Dendritic cell treated with granulocyte-macrophage colony-stimulating factor and Interleukin-4, amounts not matched to agents 40 ng/mL and 50 ng/mL, for 4 days (primary cell): ENCODE measurements around the gene TCF23.

Experiments used
- H3K27ac Mint-ChIP-seq: one replicate; pipeline ENCODE4 v1.8.0; 2022; ENCODE audit warnings: mild to moderate bottlenecking, mixed read lengths
- H3K27me3 Mint-ChIP-seq: one replicate; pipeline ENCODE4 v1.8.0; 2022; ENCODE audit warnings: mild to moderate bottlenecking, mixed read lengths
- H3K36me3 Mint-ChIP-seq: one replicate; pipeline ENCODE4 v1.8.0; 2022; ENCODE audit warnings: low read depth, mixed read lengths
- H3K4me1 Mint-ChIP-seq: one replicate; pipeline ENCODE4 v1.8.0; 2022; ENCODE audit warnings: low read depth, mixed read lengths
- H3K4me3 Mint-ChIP-seq: one replicate; pipeline ENCODE4 v1.8.0; 2022; ENCODE audit warnings: mild to moderate bottlenecking, moderate library complexity, mixed read lengths
- H3K9me3 Mint-ChIP-seq: one replicate; pipeline ENCODE4 v1.8.0; 2022; ENCODE audit warnings: mixed read lengths
- intact Hi-C: fragments of 100-400 bp; cut with micrococcal nuclease; formaldehyde crosslinking; loops from one replicate; pipeline ENCODE4 v1.15.0; 2022

The TCF23 gene

DNA sequence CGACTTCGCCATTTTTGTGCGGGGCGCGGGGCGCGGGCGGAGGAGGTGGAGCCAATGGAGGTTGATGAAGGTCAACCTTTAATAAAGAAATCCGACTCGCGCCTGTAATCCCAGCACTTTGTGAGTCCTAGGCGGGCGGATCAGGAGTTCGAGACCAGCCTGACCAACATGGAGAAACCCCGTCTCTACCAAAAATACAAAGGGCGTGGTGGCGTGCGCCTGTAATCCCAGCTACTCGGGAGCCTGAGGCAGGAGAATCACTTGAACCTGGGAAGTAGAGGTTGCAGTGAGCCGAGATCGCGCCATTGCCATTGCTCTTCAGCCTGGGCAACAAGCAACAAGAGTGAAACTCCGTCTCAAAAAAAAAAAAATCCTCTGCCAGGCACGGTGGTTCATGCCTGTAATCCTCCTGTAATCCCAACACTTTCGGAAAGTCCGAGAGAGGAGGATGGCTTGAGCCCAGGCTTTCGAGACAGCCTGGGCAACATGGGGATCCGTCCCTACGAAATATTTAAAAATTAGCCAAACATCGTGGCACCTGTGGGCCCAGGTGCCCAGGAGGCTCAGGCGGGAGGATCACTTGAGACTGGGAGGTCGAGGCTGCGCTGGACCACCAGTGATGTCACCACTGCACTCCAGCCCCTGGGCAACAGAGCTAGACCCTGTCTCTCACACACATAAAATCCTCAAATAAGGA lies 13.9 kb upstream of the TCF23 start:
- H3K4me1 Mint-ChIP-seq = peaks cover 20% of the 10 kb centered on the region
- peak overlapping the region; percentile 93 for H3K27ac Mint-ChIP-seq
- intact Hi-C loops = loop anchor here (1.0 to 2.0 kb wide), 2 partner anchors 12 to 74 kb away; partner anchors contain the start of gene ABHD1
- no peaks in the 10 kb centered on the region for H3K9me3 Mint-ChIP-seq
- H3K4me3 Mint-ChIP-seq = peak overlapping the region; percentile 95
- H3K27me3 Mint-ChIP-seq = peaks cover 5% of the 10 kb centered on the region
- peaks cover 46% of the 10 kb centered on the region for H3K36me3 Mint-ChIP-seq

DNA sequence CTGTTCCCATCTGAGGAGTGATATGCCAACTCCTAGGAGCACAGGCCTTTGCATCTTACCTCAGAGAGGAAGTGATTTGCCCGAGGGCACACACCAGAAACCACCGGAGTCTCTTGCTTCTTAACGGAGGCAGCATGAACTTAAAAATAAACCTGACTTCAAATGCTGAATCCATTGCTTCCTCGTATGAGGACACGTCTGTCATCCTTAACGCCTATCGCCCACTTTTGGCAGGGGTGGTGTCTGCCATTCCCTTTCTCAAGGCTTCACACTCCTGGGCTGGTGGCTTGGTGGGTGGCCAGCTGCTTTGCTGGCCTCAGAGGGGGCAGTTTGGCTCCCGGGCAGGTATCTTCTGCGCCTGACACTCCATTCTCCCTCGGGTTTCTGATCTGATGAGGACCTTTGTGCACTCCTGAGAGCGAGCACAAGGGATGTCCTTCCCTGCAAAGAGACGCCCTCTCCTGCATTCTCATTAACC lies 13.3 kb upstream of the TCF23 start:
- Mint-ChIP-seq H3K36me3 (peaks cover 40% of the 10 kb centered on the region), H3K4me1 (peaks cover 20% of the 10 kb centered on the region), H3K4me3 (peak overlapping the region; percentile 95), H3K27me3 (peaks cover 5% of the 10 kb centered on the region), H3K9me3 (no peaks in the 10 kb centered on the region), H3K27ac (peak overlapping the region; percentile 93)
- intact Hi-C loops = loop anchor here (2.0 kb wide), 1 partner anchor 73 kb away; no protein-coding TSS in a partner anchor

- intact Hi-C loops = no loop called here
- no peak overlapping the region for H3K4me3 Mint-ChIP-seq
- peaks cover 27% of the 10 kb centered on the region for H3K36me3 Mint-ChIP-seq
- peaks cover 5% of the 10 kb centered on the region for H3K27me3 Mint-ChIP-seq
- H3K4me1 Mint-ChIP-seq = peaks cover 20% of the 10 kb centered on the region
- H3K9me3 Mint-ChIP-seq = no peaks in the 10 kb centered on the region
- H3K27ac Mint-ChIP-seq = no peak overlapping the region
These were observed 12.1 kb upstream of the TCF23 start for GRCh38 chr2:27136751-27137150.

GRCh38 chr2:27137322-27137935 lies 11.4 kb upstream of the TCF23 start:
- no peaks in the 10 kb centered on the region for H3K9me3 Mint-ChIP-seq
- intact Hi-C loops = no loop called here
- H3K27ac Mint-ChIP-seq = no peak overlapping the region
- peaks cover 19% of the 10 kb centered on the region for H3K4me1 Mint-ChIP-seq
- H3K27me3 Mint-ChIP-seq = peaks cover 5% of the 10 kb centered on the region
- peaks cover 21% of the 10 kb centered on the region for H3K36me3 Mint-ChIP-seq
- H3K4me3 Mint-ChIP-seq = no peak overlapping the region

DNA sequence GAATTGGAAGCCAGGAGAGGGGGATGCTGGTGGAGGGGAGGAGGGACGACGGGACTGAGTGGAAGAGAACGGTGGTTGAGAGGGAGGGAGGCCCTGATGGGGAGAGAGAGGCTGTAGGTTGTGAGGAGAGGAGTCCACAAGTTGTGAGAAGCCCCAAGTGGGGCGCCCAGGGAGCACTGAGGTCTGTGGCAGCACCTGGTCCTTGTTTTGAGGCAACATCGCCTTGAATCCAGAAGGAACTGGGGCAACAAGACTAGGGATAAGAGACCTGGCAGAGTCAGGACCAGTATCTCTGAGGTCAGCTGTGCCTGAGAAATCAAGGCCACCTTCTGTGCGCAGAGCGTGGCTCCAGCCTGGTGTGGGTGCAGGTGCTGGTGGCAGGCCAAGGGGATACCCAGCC lies 10.7 kb upstream of the TCF23 start:
- Mint-ChIP-seq H3K27me3 (peaks cover 5% of the 10 kb centered on the region), H3K27ac (no peak overlapping the region), H3K4me3 (no peak overlapping the region), H3K36me3 (peaks cover 14% of the 10 kb centered on the region), H3K4me1 (peaks cover 12% of the 10 kb centered on the region), H3K9me3 (no peaks in the 10 kb centered on the region)
- intact Hi-C loops = no loop called here

DNA sequence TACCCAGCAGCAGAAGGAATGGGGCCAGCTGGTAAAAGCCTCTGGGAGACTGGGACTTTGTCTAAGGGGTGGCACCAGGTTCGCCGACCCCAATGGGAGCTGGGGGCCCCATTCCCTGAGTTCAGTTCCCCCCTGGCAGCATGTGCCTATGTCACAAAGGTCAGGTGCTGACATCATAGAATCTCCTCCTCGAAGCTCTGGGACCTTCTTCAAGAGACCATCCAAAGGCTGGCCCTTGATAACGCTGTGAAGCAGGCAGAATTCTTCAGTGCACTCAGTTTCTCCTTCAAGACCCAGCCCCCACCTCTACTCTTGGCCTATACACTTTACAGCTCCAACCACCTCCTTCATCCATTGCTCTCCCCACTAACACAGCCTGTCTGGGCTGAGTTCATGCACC lies 9.5 kb upstream of the TCF23 start, which contains the start of gene PRR30:
PRR30 (minus strand) TSS at position 101 of the 400 bp plus-strand sequence. CDS start 1,081 bp downstream, outside the sequence.
- Mint-ChIP-seq H3K27me3 (peaks cover 13% of the 10 kb centered on the region), H3K4me1 (peaks cover 6% of the 10 kb centered on the region), H3K9me3 (no peaks in the 10 kb centered on the region), H3K36me3 (peaks cover 4% of the 10 kb centered on the region), H3K27ac (no peak within 1 kb of the TSS), H3K4me3 (no peak within 1 kb of the TSS)
- intact Hi-C loops = no loop called here

- intact Hi-C loops = no loop called here
- no peaks in the 10 kb centered on the region for H3K9me3 Mint-ChIP-seq
- peaks cover 16% of the 10 kb centered on the region for H3K27me3 Mint-ChIP-seq
- no peak overlapping the region for H3K4me3 Mint-ChIP-seq
- no peaks in the 10 kb centered on the region for H3K4me1 Mint-ChIP-seq
- no peaks in the 10 kb centered on the region for H3K36me3 Mint-ChIP-seq
- no peak overlapping the region for H3K27ac Mint-ChIP-seq
These were observed 5.5 kb upstream of the TCF23 start for GRCh38 chr2:27143285-27143684.

DNA sequence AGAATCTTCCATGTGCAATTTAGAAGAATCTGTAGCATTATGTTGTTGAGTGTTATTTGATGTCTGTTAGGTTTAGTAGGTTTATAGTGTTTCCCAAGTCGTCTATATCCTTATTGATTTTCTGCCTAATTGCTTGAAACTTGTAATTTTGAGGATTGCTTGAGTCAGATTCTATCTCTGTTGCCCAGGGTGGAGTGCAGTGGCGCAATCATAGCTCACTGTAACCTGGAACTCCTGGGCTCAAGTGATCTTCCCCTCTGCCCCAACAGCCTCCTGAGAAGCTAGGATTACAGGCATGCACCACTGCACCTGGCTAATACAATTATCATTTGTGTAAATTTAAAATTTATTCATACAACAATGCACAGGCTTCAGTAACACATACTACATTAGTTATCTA lies 3.1 kb upstream of the TCF23 start:
- Mint-ChIP-seq H3K27me3 (peaks cover 12% of the 10 kb centered on the region), H3K36me3 (no peaks in the 10 kb centered on the region), H3K9me3 (no peaks in the 10 kb centered on the region), H3K4me3 (no peak overlapping the region), H3K27ac (no peak overlapping the region), H3K4me1 (no peaks in the 10 kb centered on the region)
- intact Hi-C loops = no loop called here

DNA sequence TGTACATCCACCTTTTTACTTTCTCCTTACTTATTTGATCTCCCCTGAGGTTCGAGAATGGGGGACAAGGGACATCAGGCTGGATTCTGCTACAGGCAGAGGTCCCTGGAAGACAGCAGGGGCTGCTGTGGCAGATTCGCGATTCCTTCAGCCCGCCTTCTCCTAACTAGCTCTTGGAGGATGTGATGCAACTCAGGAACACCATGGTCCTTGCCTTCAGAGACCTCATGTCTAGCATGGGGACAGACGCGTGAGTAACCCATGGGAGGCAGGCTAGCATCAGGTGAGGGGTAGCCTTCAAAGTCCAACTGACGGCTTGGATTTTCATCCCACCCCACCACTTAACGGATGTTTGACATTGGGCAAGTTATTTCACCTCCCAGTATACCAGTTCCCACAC lies 869 bp upstream of the TCF23 start:
- intact Hi-C loops = no loop called here
- Mint-ChIP-seq H3K27me3 (peaks cover 12% of the 10 kb centered on the region), H3K36me3 (no peaks in the 10 kb centered on the region), H3K27ac (no peak overlapping the region), H3K9me3 (no peaks in the 10 kb centered on the region), H3K4me1 (peaks cover 6% of the 10 kb centered on the region), H3K4me3 (no peak overlapping the region)

DNA sequence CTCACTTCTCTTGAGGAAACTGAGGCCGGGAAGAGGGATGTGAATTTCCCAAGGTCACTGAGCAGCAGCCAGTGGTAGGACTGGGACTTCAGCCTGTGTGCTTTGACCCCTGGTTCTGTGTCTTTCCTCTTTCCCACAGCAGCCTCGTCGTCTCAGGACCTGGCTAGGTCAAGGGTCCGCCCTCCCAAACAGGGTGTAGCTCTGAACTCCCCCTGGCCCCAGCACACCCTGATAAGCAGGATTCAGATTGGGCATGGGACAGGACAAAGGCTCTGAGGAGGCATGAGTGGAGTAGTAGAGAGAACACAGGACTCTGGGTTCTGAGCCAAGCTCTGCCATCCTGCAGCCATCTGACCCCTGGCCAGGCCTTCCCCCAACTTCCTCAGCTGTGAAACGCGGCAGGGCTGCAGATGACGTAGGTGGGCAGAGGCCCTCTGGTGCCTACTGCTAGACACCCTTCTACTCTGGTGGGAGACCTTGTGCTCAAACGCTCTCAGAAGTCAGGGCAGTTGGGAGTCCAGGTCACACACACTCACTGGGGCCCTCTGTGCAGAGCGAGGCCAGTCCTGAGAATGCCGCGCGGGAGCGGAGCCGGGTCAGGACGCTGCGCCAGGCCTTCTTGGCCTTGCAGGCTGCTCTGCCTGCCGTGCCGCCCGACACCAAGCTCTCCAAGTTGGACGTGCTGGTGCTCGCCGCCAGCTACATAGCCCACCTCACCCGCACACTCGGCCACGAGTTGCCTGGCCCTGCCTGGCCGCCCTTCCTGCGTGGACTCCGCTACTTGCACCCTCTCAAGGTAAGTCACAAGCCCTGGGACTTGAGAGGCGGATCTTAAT lies 984 bp downstream of the TCF23 start:
- Mint-ChIP-seq H3K36me3 (no peaks in the 10 kb centered on the region), H3K4me3 (no peak overlapping the region), H3K27ac (no peak overlapping the region), H3K4me1 (peaks cover 6% of the 10 kb centered on the region), H3K27me3 (peaks cover 3% of the 10 kb centered on the region), H3K9me3 (no peaks in the 10 kb centered on the region)
- intact Hi-C loops = no loop called here

GRCh38 chr2:27150639-27151230 lies 1.9 kb downstream of the TCF23 start:
- H3K27ac Mint-ChIP-seq = no peak overlapping the region
- H3K4me1 Mint-ChIP-seq = peaks cover 6% of the 10 kb centered on the region
- H3K9me3 Mint-ChIP-seq = no peaks in the 10 kb centered on the region
- H3K36me3 Mint-ChIP-seq = no peaks in the 10 kb centered on the region
- intact Hi-C loops = no loop called here
- peaks cover 3% of the 10 kb centered on the region for H3K27me3 Mint-ChIP-seq
- no peak overlapping the region for H3K4me3 Mint-ChIP-seq

GRCh38 chr2:27152102-27152795 lies 3.4 kb downstream of the TCF23 start:
- H3K27ac Mint-ChIP-seq = no peak overlapping the region
- peaks cover 12% of the 10 kb centered on the region for H3K4me1 Mint-ChIP-seq
- intact Hi-C loops = no loop called here
- H3K36me3 Mint-ChIP-seq = no peaks in the 10 kb centered on the region
- H3K27me3 Mint-ChIP-seq = peaks cover 3% of the 10 kb centered on the region
- H3K9me3 Mint-ChIP-seq = no peaks in the 10 kb centered on the region
- no peak overlapping the region for H3K4me3 Mint-ChIP-seq

DNA sequence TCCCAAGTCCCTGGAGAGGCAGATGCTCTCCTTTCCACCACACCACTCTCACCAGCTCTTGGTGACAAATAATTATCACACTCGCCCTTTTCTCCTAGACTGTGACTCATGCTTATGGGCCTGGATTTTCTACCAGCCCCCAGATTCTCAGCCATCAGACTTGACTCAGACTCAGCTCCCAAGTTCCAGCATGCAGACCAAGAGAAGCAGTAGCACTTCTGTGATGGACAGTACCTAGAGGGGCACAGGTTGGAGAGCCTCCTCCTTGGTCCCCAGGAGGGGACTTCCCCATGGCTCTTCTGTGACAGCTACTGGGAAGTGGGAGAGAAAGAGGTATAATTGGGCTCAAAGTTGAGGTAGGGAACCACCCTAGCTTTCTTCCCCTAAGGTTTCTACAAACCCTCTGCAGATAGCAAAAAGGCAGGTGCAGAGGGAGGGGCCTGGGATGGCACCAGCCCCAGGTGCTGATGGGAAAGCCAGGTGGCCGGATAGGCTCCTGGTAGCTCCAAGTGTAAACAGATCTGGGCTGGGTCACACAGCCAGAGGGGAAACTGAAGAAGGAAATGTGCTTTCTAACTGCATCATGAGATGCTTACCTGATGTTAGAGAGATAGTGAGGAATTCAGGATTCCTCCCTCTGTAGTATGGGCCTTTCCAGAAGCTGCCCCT lies 4.1 kb downstream of the TCF23 start:
- no peak overlapping the region for H3K27ac Mint-ChIP-seq
- H3K4me1 Mint-ChIP-seq = peaks cover 12% of the 10 kb centered on the region
- H3K36me3 Mint-ChIP-seq = no peaks in the 10 kb centered on the region
- intact Hi-C loops = no loop called here
- no peak overlapping the region for H3K4me3 Mint-ChIP-seq
- peaks cover 3% of the 10 kb centered on the region for H3K27me3 Mint-ChIP-seq
- no peaks in the 10 kb centered on the region for H3K9me3 Mint-ChIP-seq
